ENCODE measurements around the gene BTBD16.

The BTBD16 gene

DNA sequence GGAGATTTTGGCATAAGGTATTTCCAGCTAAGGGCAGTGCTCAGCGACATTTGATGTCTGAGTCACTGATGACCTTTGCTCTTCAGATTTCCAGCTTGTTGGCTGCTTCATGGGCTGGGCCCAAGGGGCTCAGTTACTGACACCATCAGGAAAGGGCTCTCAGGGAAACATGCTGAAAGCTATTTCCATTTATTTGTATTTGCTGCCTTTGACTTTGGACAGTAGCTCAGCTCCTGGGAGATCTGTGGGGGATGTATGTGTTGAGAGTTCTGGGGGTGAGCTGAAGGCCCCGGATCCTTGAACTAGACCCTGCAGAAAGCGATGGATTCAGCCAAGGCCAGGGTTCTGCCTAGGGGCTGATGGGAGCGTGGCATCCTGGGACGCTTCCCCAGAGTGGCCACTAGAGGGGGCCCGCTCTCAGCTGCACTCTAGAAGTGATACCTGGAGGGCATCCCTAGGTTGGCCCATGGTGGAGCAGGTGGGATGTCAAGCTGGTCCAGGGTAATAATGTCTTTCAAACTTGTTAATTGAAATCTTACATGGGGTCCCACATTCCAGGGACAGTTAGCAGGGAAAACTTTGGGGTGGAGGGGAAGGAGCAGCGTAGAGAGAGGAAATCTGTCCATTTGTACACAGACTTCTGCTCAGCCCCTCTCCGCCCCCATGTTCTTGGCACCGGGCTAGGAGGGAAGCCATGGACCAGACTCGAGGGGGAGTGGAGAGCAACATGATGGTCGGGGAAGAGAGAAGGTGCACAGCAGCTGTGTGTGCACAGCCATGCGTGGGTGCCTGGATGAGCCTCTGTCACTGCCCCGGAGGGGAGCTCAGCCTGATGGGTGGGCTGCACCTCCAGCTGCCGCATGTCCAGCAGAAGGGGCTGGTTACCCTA is 3.0 kb upstream of the BTBD16 start:
- no peak for FAIRE-seq
- DNase-seq (ENCODE audit: insufficient read length, low spot score) = peak; percentile 64

- FAIRE-seq (no peak), DNase-seq (ENCODE audit: insufficient read length, low spot score) (no peak)
Measured at GRCh38 chr10:122269059-122269687, 1.9 kb upstream of the BTBD16 start.

DNA sequence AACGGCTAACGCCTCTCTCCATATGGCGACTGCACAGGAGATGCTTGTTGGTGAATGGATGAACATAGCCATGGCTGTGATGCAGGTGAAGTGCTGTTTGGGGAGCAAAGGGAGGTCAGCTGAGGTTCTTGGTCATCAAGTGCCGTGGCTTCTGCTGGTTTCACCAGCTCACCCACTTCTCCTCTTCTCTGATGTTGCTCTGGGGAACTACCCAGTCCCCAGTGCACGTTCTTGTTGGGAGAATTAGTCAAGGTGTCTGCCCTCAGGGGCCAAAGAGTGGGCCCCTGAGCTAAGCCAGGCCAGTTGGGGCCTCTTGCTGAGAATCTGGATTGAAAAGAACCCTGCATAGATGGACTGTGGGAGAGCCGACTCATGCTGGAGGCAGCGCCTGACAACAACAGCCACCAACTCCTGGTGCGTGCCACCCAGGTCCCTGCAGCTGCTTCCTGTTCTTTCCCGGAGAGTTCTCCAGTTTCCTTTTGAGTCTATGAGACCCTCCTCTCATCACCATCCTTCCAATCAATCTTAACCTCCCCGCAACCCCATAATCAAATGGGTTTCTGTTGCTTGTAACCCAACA is 3.0 kb downstream of the BTBD16 start:
- no peak for DNase-seq (ENCODE audit: insufficient read length, low spot score)
- no peak for FAIRE-seq

- peak; percentile 37 for DNase-seq (ENCODE audit: insufficient read length, low spot score)
- FAIRE-seq = no peak
Measured at GRCh38 chr10:122276611-122277208, 5.6 kb downstream of the BTBD16 start.

DNA sequence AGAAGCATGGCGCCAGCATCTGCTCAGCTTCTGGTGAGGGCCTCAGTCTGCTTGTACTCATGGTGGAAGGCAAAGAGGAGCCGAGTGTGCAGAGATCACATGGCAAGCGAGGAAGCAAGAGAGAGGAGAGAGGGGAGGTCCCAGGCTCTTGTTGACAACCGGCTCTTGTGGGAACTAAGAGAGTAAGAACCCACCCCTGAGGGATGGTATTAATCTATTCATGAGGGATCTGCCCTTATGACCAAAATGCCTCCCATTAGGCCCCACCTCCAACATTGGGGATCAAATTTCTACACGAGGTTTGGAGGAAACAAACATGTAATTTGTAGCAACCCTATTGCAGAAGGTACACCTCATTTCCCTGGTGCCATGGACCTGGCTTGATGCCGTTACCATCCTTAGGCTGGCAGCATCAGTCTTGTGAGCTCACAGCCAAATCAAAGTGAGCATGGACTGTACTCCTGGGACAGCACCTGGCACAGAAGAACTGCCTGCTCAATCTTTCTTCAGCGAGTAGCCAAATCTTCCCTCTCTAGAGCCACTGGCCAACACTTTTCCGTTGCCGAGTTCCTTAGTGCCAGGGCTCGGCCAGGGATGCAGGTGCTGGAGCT is 6.5 kb downstream of the BTBD16 start:
- FAIRE-seq (no peak), DNase-seq (ENCODE audit: insufficient read length, low spot score) (no peak)

DNA sequence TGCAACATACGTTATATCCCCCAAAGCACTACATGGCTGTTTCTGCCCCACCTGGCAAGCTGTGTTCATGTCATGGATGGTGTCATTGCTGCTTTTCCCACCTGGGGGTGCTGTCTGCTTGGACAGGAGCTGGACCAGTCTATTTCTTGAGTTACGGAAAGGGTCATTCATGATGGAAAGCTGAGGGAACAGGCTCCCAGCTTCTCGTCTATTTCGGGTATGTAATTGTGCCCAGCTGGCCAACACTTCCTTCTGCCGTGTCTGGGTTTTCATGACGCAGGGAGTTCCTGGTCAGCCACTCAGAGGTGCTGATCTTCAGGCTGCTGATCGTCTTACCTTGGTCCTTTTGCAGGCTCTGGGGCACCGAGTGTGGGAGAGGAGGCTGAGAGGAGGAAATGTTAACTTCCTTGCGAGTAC is 8.6 kb downstream of the BTBD16 start:
- FAIRE-seq (no peak), DNase-seq (ENCODE audit: insufficient read length, low spot score) (no peak)

DNA sequence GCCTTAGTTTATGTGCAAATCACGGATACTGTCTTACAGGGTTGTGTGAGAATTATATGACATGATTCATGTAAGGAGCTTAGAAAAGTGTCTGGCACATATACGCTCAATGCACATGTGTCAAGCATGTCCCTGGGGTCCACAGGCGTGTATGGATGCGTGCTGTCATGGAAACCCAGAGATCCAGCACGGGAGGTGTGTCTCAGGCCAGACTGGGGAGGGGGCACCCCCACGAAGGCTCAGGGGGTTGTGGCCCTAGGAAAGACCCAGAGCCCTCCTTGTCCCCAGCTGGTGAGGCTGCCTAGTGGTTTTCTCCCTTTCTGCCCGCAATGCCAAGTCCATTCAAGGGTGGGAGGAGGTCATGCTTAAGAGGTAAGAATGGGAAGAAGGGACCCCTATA is 9.1 kb downstream of the BTBD16 start:
- no peak for DNase-seq (ENCODE audit: insufficient read length, low spot score)
- no peak for FAIRE-seq

GRCh38 chr10:122281018-122281626 is 10.0 kb downstream of the BTBD16 start:
- DNase-seq (ENCODE audit: insufficient read length, low spot score) (no peak), FAIRE-seq (no peak)

GRCh38 chr10:122281751-122282150 is 10.7 kb downstream of the BTBD16 start:
- no peak for FAIRE-seq
- DNase-seq (ENCODE audit: insufficient read length, low spot score) = no peak

DNA sequence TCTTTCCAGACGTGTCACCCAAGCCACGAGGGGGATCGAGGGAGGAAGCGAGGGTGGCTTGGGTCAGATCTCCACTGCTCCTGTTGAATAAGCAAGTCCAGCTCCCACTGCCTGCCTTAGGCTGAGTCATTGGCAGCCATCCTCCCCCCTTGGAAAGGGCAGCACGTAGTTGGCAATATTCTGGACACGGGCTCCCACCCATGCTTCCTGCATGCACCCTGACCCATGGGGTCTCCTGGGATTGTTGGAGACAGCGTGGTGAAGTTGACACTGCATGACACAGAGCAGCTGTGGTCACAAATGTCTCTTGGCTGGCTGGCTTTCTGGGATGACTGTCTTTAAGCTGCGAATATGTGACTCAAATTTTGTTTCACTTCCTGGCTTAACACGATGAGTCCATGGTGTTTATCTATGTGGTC is 11.2 kb downstream of the BTBD16 start:
- no peak for DNase-seq (ENCODE audit: insufficient read length, low spot score)
- FAIRE-seq = no peak

GRCh38 chr10:122282909-122283308 is 11.8 kb downstream of the BTBD16 start:
- FAIRE-seq (no peak), DNase-seq (ENCODE audit: insufficient read length, low spot score) (no peak)

GRCh38 chr10:122285506-122286444 is 14.7 kb downstream of the BTBD16 start:
- FAIRE-seq (no peak), DNase-seq (ENCODE audit: insufficient read length, low spot score) (no peak)

DNA sequence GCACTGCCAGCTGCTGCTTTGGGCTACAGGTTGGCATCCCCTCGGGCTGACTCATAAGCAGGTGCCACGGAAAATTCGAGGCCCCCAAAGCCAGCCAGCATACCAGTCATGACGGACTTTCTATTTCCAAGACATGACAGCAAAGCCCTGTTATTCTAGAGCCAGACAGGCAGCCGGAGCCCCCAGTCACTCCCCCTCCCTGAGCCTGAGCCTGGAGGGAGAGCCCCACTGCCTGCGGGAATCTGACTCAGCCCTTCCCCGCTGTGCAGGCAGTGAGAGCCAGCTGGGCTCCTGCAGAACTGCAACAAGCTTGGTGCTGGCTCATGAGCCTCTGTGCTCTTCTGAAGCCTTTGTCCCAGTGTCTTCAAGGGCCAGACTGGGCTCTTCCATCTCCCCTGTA is 15.8 kb downstream of the BTBD16 start:
- DNase-seq (ENCODE audit: insufficient read length, low spot score) (no peak), FAIRE-seq (no peak)

- no peak for FAIRE-seq
Measured at GRCh38 chr10:122287570-122287969, 16.5 kb downstream of the BTBD16 start.

DNA sequence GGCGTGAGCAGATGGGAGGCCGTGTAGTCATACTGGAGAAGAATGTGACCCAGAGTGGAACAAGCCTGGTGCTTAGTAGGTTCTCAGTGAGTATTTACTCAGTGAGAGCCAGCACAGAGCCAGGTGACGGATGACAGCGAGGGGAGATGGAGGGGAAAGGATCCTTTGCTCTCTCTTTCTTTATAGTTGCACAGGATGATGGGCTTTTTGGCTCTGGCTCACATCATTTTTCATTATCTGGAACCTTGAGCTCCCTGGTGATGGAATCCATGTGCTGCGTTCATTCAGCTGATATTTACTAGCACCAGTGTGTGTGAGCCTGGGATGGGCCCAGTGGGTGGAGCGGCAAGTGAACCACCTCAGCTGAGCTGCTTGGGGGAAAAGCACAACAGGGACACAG is 17.2 kb downstream of the BTBD16 start:
- no peak for FAIRE-seq

More at GRCh38 chr10:122287570-122287969, 16.5 kb downstream of the BTBD16 start:
- DNase-seq (ENCODE audit: insufficient read length, low spot score) = no peak

GRCh38 chr10:122288917-122289316 is 17.8 kb downstream of the BTBD16 start:
- FAIRE-seq (no peak), DNase-seq (ENCODE audit: insufficient read length, low spot score) (no peak)

More for the DNA sequence above, 17.2 kb downstream of the BTBD16 start:
- no peak for DNase-seq (ENCODE audit: insufficient read length, low spot score)

DNA sequence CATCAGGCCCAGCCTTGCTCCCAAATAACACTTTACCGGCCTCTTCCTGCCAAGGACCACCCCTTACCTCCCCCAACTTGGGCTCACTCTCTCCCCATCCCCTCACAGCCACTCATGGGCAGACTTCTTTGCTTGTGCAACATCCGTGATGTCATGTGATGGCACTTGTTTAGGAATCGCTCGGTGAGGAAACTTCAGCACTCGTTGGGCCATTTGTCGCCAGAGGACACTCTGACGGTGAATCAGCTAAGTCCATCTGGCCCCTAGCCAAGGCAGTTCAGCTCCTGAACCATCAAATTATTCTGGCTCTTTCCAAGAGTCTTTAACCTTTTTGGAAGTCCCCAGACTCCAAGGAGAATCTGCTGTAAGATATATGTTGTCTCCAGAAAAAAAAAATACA is 19.2 kb downstream of the BTBD16 start:
- no peak for FAIRE-seq
- DNase-seq (ENCODE audit: insufficient read length, low spot score) = no peak

DNA sequence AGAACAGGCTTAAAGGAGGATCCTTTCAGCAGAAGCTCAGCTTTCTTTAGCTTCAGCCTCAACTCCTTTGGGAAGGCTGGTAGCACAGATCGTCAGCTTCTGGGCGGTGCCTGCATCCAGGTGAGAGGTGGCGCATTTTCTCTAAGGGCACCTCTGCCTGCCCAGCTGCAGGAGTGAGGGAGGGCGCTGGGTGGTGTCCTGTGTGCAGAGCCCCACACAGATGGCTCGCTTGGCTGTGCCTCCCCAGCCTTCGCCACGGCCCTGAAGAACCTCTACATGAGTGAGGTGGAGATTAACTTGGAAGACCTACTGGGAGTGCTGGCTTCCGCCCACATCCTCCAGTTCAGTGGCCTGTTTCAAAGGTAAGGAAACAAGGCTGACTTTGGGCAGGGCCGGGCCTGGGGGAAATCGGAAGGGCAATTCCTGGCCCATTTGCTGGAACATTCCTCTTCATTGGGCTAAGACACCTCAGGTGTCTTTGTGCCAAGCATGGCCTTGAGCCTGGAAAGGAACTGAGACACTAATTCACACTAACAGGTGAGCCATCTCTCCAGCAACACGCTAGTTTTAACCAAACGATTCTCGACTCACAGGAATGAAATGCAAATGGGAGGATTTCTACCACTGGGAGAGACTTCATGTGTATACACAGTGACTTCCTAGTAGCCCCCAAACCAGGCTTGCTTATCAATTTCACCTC is 19.9 kb downstream of the BTBD16 start:
- FAIRE-seq (no peak), DNase-seq (ENCODE audit: insufficient read length, low spot score) (no peak)

- no peak for FAIRE-seq
- DNase-seq (ENCODE audit: insufficient read length, low spot score) = no peak
Measured at GRCh38 chr10:122291739-122292138, 20.6 kb downstream of the BTBD16 start.

Data from HTR-8/SVneo (cell line).